Activated CD4-positive, alpha-beta T cell treated with anti-CD3 and anti-CD28 coated beads, Interleukin-2, amount 50 U/mL, for 4 hours (primary cell): ENCODE data around the gene MRPL27.

Experiments used
- DNase-seq, 2 experiments: peaks; one replicate each; pipeline ENCODE4 v3.0.0-alpha.2; 2020

MRPL27 gene

GRCh38 chr17:50382931-50383330 lies 9.9 kb upstream of the MRPL27 start:
- no peak for DNase-seq

- no peak for DNase-seq
Observed at GRCh38 chr17:50381920-50382319, 8.9 kb upstream of the MRPL27 start.

GRCh38 chr17:50381260-50381815 lies 8.4 kb upstream of the MRPL27 start:
- no peak for DNase-seq

GRCh38 chr17:50380369-50381259 lies 7.6 kb upstream of the MRPL27 start:
- no peak for DNase-seq

GRCh38 chr17:50379351-50380132 lies 6.6 kb upstream of the MRPL27 start:
- DNase-seq = no peak

- DNase-seq = no peak
Observed at GRCh38 chr17:50375858-50376538, 3.0 kb upstream of the MRPL27 start.

- DNase-seq = no peak
Observed at GRCh38 chr17:50373705-50374104, 721 bp upstream of the MRPL27 start.

- no peak for DNase-seq
Observed at GRCh38 chr17:50372222-50372757, 694 bp downstream of the MRPL27 start.

- no peak for DNase-seq
Observed at GRCh38 chr17:50371526-50371925, 1.5 kb downstream of the MRPL27 start.

GRCh38 chr17:50370052-50370451 lies 2.9 kb downstream of the MRPL27 start:
- DNase-seq = no peak

GRCh38 chr17:50367401-50367800 lies 5.6 kb downstream of the MRPL27 start:
- no peak for DNase-seq

- DNase-seq = no peak
Observed at GRCh38 chr17:50365649-50366393, 7.2 kb downstream of the MRPL27 start.

- no peak for DNase-seq
Observed at GRCh38 chr17:50365165-50365564, 7.8 kb downstream of the MRPL27 start.

- DNase-seq = no peak
Observed at GRCh38 chr17:50364715-50365114, 8.3 kb downstream of the MRPL27 start.

- no peak for DNase-seq
Observed at GRCh38 chr17:50364061-50364458, 8.9 kb downstream of the MRPL27 start.

- DNase-seq = no peak
Observed at GRCh38 chr17:50363217-50364060, 9.5 kb downstream of the MRPL27 start.

- no peak for DNase-seq
Observed at GRCh38 chr17:50362661-50363060, 10.3 kb downstream of the MRPL27 start.

- peak; percentile 48 to 51 for DNase-seq
Observed at GRCh38 chr17:50361561-50362480, 11.2 kb downstream of the MRPL27 start.

GRCh38 chr17:50360486-50361115 lies 12.4 kb downstream of the MRPL27 start:
- DNase-seq = no peak
